GM19397 (cell line): Measurements from ENCODE around the gene RAB5A.
"Not testable (repeated sequence)": the region's sequence is repeated elsewhere in the genome, so short reads cannot be mapped to it uniquely, and the experiment has no call there.

Experiments
- ATAC-seq: cut with Tn5 transposase; IDR thresholded peaks from one replicate; pipeline ENCODE4 v1.9.1; 2021; ENCODE audit warnings: mild to moderate bottlenecking, moderate library complexity; ENCODE audit not compliant: unreplicated experiment

Gene RAB5A

DNA sequence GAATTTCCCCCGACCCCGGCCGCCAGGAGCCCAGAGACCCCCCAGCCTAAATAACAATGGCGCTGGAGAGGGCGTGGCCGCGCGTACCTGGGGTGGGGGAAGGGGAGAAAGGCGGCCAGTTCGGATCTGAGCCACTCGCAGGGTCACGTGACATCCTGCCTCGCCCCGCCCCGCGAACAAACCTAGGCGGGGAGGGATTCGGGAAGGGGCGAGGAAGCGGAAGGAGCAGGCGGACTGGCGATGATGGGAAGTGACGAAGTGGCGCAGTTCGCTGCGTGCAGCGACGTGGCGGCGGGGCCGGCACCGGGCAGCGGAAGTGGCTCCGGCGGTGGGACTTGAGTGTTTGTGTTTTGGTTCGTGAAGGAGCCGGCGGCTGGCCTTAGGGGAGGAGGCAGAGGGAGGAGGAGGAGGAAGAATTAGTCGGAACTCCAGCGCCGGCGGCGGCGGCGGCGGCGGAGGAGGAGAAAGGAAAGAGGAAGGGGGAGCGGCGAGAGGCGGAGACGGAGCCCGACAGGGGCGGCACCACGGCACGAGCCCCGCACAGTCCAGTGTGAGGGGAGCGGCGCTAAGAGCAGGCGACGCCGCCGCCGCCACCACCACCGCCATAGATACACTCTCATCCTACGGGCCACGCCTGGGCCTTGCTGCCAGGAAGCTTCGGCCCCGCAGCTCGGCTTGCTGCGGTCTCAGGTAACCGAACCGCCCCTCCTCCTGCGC lies at the start of gene RAB5A:
Gene RAB5A (plus strand): TSS at position 266 of the 717 bp plus-strand sequence. CDS start 3,802 bp downstream, outside the sequence.
- ATAC-seq: peak; percentile 96

DNA sequence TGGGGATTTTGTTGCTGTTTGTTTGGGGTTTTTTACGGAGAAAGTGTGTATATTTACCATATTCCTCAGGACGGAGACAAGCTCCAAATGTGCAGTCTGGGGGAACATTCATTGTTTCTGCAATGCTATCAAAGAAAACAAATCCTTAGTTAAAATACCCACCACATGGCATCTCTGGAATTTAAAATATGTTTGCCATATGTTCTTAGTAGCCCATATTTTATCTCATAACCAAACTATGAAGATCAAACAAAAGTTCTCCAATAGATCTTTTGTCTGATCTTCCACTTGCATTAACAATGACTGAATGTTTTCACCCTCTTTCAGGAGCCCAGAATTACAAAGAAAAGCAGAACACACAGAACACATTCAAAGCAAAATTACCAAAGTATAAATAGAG lies 48.2 kb upstream of the RAB5A start:
- ATAC-seq: no peak

DNA sequence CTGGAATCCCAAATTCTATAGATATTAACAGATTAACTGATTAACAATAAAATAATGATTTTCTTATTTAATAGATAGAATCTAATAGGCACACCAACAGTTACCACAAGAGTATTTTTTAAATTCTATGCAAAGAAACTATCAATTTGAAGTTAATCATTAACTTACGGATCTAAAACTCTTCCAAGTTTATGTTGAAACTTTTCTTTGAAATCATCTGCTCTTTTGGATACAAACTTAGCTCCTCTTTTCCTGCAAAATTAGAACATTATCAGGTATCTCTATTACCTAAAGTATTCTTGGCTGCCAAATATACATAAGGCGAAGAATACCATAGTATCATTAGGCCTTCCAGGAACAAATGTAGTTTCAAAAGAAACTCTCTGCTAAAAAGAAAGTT lies 47.6 kb upstream of the RAB5A start:
- no peak for ATAC-seq

DNA sequence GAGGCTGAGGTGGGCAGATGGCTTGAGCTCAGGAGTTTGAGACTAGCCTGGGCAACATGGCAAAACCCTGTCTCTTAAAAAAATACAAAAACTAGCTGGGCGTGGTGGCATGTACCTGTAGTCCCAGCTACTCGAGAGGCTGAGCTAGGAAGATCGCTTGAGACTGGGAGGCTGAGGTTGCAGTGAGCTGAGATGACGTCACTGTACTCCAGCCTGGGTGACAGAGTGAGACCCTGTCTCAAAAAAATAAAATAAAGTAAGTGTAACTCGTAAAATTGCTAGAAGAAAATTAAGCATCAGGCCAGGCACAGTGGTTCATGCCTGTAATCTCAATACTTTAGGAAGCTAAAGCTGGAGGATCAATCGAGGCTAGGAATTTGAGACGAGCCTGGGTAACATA lies 47.1 kb upstream of the RAB5A start:
- ATAC-seq: not testable (repeated sequence)

DNA sequence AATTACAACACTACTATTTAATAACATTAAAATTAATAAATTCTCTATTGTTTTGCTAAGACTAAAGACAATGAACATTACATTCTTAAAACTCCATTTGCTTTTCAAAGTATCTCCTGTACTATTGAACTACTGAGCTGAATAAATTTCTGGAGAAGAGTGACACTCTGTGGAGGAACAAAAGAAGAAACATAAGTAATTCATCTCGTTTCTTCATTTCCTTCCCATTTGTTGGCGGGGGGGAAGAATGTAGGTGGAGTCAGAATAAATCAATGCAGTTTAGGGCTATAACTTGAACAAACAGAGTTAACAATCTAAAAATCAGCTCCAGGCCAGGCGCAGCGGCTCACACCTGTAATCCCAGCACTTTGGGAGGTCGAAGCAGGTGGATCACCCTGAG lies 45.6 kb upstream of the RAB5A start:
- no peak for ATAC-seq

GRCh38 chr3:19901918-19902317 lies 45.0 kb upstream of the RAB5A start:
- ATAC-seq: no peak

- ATAC-seq: no peak
Observed at GRCh38 chr3:19903649-19904048, 43.2 kb upstream of the RAB5A start.

- ATAC-seq: no peak
Observed at GRCh38 chr3:19907523-19907922, 39.4 kb upstream of the RAB5A start.

DNA sequence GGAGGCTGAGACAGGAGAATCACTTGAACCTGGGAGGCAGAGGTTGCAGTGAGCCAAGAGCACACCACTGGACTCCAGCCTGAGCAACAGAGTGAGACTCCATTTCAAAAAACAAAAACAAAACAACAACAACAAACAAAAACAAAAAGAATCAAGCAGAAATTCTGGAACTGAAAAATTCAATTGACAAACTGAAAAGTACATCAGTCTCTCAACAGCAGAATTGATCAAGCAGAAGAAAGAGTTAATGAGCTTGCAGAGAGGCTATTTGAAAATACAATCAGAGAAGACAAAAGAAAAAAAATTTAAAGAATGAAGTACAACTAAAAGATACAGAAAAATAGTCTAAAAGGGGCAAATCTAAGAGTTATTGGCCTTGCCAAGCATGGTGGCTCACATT lies 35.4 kb upstream of the RAB5A start:
- no peak for ATAC-seq

- no peak for ATAC-seq
Observed at GRCh38 chr3:19917167-19917566, 29.7 kb upstream of the RAB5A start.

DNA sequence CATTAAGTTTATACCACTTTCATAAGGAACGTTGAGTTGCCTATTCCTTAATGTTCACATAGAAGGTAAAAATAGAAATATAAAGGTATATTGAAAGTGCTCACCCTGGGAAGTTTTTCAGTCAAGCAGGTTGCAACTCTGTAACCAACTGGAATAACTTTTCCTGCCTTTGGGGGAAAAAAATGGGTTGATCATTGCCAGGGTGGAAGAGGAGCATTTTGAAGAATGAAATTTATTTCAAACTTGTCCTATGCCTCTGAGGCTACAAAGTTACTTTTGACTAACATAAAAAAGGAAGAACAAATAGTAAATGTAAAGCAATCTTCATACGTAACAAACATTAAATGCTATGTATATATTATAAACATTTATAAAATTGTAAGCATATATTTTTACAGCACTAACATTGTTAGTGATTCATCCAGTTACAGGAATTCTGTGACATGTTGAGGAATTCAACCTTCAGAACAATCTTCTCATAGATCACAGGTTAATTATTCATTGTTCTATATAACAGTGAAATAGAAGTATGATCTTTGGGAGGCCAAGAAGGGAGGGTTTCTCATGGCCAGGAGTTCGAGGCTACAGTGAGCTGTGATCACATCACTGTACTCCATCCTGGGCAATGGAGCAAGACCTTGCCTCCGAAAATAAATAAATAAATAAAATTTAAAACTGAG lies 26.4 kb upstream of the RAB5A start:
- no peak for ATAC-seq

GRCh38 chr3:19931180-19931692 lies 15.7 kb upstream of the RAB5A start:
- peak; percentile 83 for ATAC-seq

GRCh38 chr3:19931767-19932188 lies 15.1 kb upstream of the RAB5A start:
- no peak for ATAC-seq

- ATAC-seq: no peak
Observed at GRCh38 chr3:19932422-19932821, 14.5 kb upstream of the RAB5A start.

GRCh38 chr3:19934098-19934566 lies 12.8 kb upstream of the RAB5A start, which contains the start of gene EFHB:
Gene EFHB, minus strand, starts transcription at chr3:19934217. Its CDS starts 199 bp downstream, at chr3:19934018.
- ATAC-seq: no peak

GRCh38 chr3:19937459-19938294 lies 9.2 kb upstream of the RAB5A start:
- no peak for ATAC-seq

- no peak for ATAC-seq
Observed at GRCh38 chr3:19938295-19938627, 8.6 kb upstream of the RAB5A start.

GRCh38 chr3:19940643-19941042 lies 6.3 kb upstream of the RAB5A start:
- ATAC-seq: no peak

DNA sequence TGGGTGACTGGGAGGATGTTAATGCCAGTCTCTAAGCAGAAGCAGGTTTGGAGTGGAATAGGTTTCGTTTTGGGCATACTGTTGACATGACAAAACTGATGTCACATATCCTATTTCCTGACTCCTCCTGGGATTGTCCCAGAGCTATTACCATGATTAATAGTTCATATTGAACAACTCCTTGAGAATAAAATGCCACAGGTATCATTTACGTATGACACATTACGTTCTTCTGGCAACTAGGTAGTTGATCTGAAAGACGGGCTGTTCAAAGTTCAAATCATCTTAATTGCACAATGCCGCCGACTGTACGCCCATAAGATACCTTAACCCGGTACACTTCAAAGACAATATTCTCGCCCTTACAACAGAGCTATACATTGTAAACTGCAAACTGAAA lies 1.4 kb upstream of the RAB5A start:
- ATAC-seq: no peak

- peak; percentile 1 for ATAC-seq
Observed at GRCh38 chr3:19945969-19946831, 697 bp upstream of the RAB5A start.
